Spleen (tissue), 11 donors: ENCODE measurements around the gene TNS1. TPM values are rescaled to one million over a fixed set of nuclear protein-coding genes. Genes with fewer than 3 reads are reported as not detected.

Source experiments
- DNase-seq: peaks from one replicate; pipeline ENCODE4 v3.0.0-alpha.2; 2020
- H3K27ac ChIP-seq, 8 donors: fragments of 200-600 bp; sonication (generic) in 7 of 8; 1 replicate in 4 of 8; 2 replicates in 4 of 8; pipeline versions ENCODE4 v1.5.0 to v1.8.0; 2016 to 2021; ENCODE audit warnings: inconsistent platforms in 4 of 8, mild to moderate bottlenecking in 4 of 8, moderate library complexity in 1 of 8
- H3K27me3 ChIP-seq, 7 donors: fragments of 200-600 bp; sonication (generic) in 6 of 7; replicated peaks in 1 of 7; 1 replicate in 4 of 7; 2 replicates in 3 of 7; pipeline versions ENCODE4 v1.5.0 to v1.8.0; 2016 to 2021; ENCODE audit warnings: inconsistent platforms in 3 of 7, mild to moderate bottlenecking in 1 of 7
- H3K36me3 ChIP-seq, 6 donors: fragments of 200-600 bp; sonication (generic) in 5 of 6; 1 replicate in 4 of 6; 2 replicates in 2 of 6; pipeline versions ENCODE4 v1.5.0 to v1.8.0; 2016 to 2021; ENCODE audit warnings: inconsistent platforms in 2 of 6
- H3K4me1 ChIP-seq, 6 donors: fragments of 200-600 bp; sonication (generic) in 5 of 6; 1 replicate in 3 of 6; 2 replicates in 3 of 6; pipeline versions ENCODE4 v1.5.0 to v1.8.0; 2016 to 2021; ENCODE audit warnings: inconsistent platforms in 3 of 6
- H3K4me3 ChIP-seq, 8 donors: fragments of 200-600 bp; sonication (generic) in 7 of 8; 1 replicate in 4 of 8; 2 replicates in 4 of 8; pipeline versions ENCODE4 v1.5.0 to v1.8.0; 2016 to 2021; ENCODE audit warnings: inconsistent platforms in 4 of 8, mild to moderate bottlenecking in 4 of 8, moderate library complexity in 2 of 8
- H3K9me3 ChIP-seq, 8 donors: fragments of 200-600 bp; sonication (generic) in 7 of 8; 1 replicate in 4 of 8; 2 replicates in 4 of 8; pipeline versions ENCODE4 v1.5.0 to v1.8.0; 2016 to 2021; ENCODE audit warnings: inconsistent platforms in 4 of 8
- CTCF ChIP-seq, 11 experiments: fragments of 200-600 bp in 7 of 11; fragments of 450-650 bp in 4 of 11; sonication (generic) in 4 of 11; IDR thresholded peaks in 8 of 11; conservative IDR thresholded peaks in 3 of 11; 1 replicate in 7 of 11; 2 replicates in 4 of 11; pipeline versions ENCODE4 v1.4.0 to v1.8.0; 2016 to 2021; ENCODE audit warnings: antibody characterized with exemption in 11 of 11, inconsistent platforms in 4 of 11, mild to moderate bottlenecking in 1 of 11
- POLR2A ChIP-seq, 3 donors: fragments of 450-650 bp; IDR thresholded peaks; one replicate each; pipeline ENCODE4 v1.5.1; 2017; ENCODE audit warnings: antibody characterized with exemption in 3 of 3, mild to moderate bottlenecking in 1 of 3
- POLR2AphosphoS5 ChIP-seq, 3 donors: sonication (generic); formaldehyde crosslinking; IDR thresholded peaks; one replicate each; pipeline ENCODE4 v1.5.1; 2017; ENCODE audit warnings: antibody characterized with exemption in 3 of 3
- WGBS, 5 donors: extraction: QIAGEN DNeasy Blood & Tissue Kit in 3 of 5; methylation state at CpG; one replicate each; pipeline versions ENCODE4 v1.1.5 to v1.1.7; 2013 to 2018; 5-methylcytosine and 5-hydroxymethylcytosine counted together
- intact Hi-C: fragments of 100-400 bp; cut with DNase I; formaldehyde crosslinking; loops from one replicate; pipeline ENCODE4 v1.15.0; 2023; ENCODE audit warnings: low total_unique reads
- polyA plus RNA-seq, 3 donors: library from polyadenylated mRNA; stranded (reverse); fragments of 200-250 nt; gene quantifications; one replicate each; pipeline ENCODE4 v1.2.1, GENCODE V29; 2013
- total RNA-seq, 7 donors: library from RNA; depleted of rRNA in 3 of 7; stranded (reverse); fragments of >200 nt in 3 of 7; fragmentation: NEBNext Ultra II Directional in 4 of 7; extraction: Animal tissue kit (Norgen Biotek cat#: 25700) in 4 of 7; gene quantifications; one replicate each; pipeline versions ENCODE4 v1.1.0 to v1.2.1, GENCODE V29; 2016 to 2021
- donor health status: healthy with polysubstance abuse.
- donor health status: DM: no; HTN: no; CAD: no; lungs with moderate emphysema.
- donor health status: DM: no; HTN: no; CAD: no.
- donor health status: Bipolar disorder and iron deficiency.
- donor health status: healthy.
- donor health status: DM: no; HTN: no; CAD: no.
- donor health status: DM: yes; HTN: yes; CAD: no.

Gene TNS1
- total and polyA plus RNA-seq, 10 donors: 6.9 to 580 (median 246) TPM

GRCh38 chr2:217972037-217972436 is 30.8 kb downstream of the TNS1 start:
- no peak overlapping the region for H3K4me3 ChIP-seq
- WGBS, 5 donors: 60 to 92% (median 73%) methylated on average over 1 of the region's 1 CpG
- H3K9me3 ChIP-seq: no peaks in the 10 kb centered on the region
- H3K36me3 ChIP-seq: no peaks in the 10 kb centered on the region
- intact Hi-C loops: no loop called here
- DNase-seq: no peak
- TF ChIP-seq CTCF (IDR thresholded peaks at IDR 0.05 in 8 of 11, conservative IDR thresholded peaks at IDR 0.05 in 3 of 11): no peak
- TF ChIP-seq POLR2AphosphoS5 (IDR thresholded peaks at IDR 0.05): no peak
- TF ChIP-seq POLR2A (IDR thresholded peaks at IDR 0.05): no peak
- peaks cover 0 to 45% (median 9%) of the 10 kb centered on the region in 6 donors for H3K4me1 ChIP-seq
- H3K27ac ChIP-seq: peak overlapping the region in 5 of 8 donors; percentile 9 to 36 (median 30)
- H3K27me3 ChIP-seq: no peaks in the 10 kb centered on the region

GRCh38 chr2:217971166-217971565 is 31.6 kb downstream of the TNS1 start:
- Histone ChIP-seq H3K9me3 (no peaks in the 10 kb centered on the region), H3K4me1 (peaks cover 0 to 44% (median 10%) of the 10 kb centered on the region in 6 donors), H3K36me3 (no peaks in the 10 kb centered on the region), H3K27ac (no peak overlapping the region), H3K27me3 (no peaks in the 10 kb centered on the region), H3K4me3 (no peak overlapping the region)
- WGBS, 5 donors: 81 to 93% (median 90%) methylated on average over 5 of the region's 5 CpGs
- TF ChIP-seq POLR2AphosphoS5 (IDR thresholded peaks at IDR 0.05) (no peak), POLR2A (IDR thresholded peaks at IDR 0.05) (no peak), CTCF (IDR thresholded peaks at IDR 0.05 in 8 of 11, conservative IDR thresholded peaks at IDR 0.05 in 3 of 11) (no peak)
- no peak for DNase-seq
- intact Hi-C loops: no loop called here

- no peak for TF ChIP-seq POLR2AphosphoS5 (IDR thresholded peaks at IDR 0.05)
- no peak for TF ChIP-seq CTCF (IDR thresholded peaks at IDR 0.05 in 8 of 11, conservative IDR thresholded peaks at IDR 0.05 in 3 of 11)
- TF ChIP-seq POLR2A (IDR thresholded peaks at IDR 0.05): no peak
- DNase-seq: no peak
- Histone ChIP-seq H3K27me3 (no peaks in the 10 kb centered on the region), H3K4me1 (peaks cover 0 to 49% (median 11%) of the 10 kb centered on the region in 6 donors), H3K36me3 (no peaks in the 10 kb centered on the region), H3K4me3 (no peak overlapping the region), H3K27ac (no peak overlapping the region), H3K9me3 (no peaks in the 10 kb centered on the region)
- intact Hi-C loops: no loop called here
These were observed 32.6 kb downstream of the TNS1 start for GRCh38 chr2:217970206-217970605.

GRCh38 chr2:217969588-217969987 is 33.2 kb downstream of the TNS1 start:
- TF ChIP-seq CTCF (IDR thresholded peaks at IDR 0.05 in 8 of 11, conservative IDR thresholded peaks at IDR 0.05 in 3 of 11): no peak
- no peak for TF ChIP-seq POLR2AphosphoS5 (IDR thresholded peaks at IDR 0.05)
- TF ChIP-seq POLR2A (IDR thresholded peaks at IDR 0.05): no peak

More at GRCh38 chr2:217969588-217969987, 33.2 kb downstream of the TNS1 start:
- no peaks in the 10 kb centered on the region for H3K9me3 ChIP-seq
- DNase-seq: no peak
- WGBS, 5 donors: 64 to 90% (median 82%) methylated on average over 1 of the region's 1 CpG
- intact Hi-C loops: no loop called here
- H3K36me3 ChIP-seq: no peaks in the 10 kb centered on the region
- no peak overlapping the region for H3K27ac ChIP-seq
- H3K4me3 ChIP-seq: no peak overlapping the region
- H3K4me1 ChIP-seq: peaks cover 0 to 55% (median 13%) of the 10 kb centered on the region in 6 donors
- H3K27me3 ChIP-seq: no peaks in the 10 kb centered on the region
